OCI-LY7 (cell line): ENCODE measurements around the gene HOXB3. TPM values are rescaled to one million over a fixed set of nuclear protein-coding genes. Genes with fewer than 3 reads are reported as not detected.
A peak's percentile ranks its signal among the peaks of the same experiment; 100 is the strongest.

Source experiments
- BruUV-seq: library from RNA; stranded (reverse); fragments of 400-500 nt; replicated peaks from 2 replicates; lab custom pipeline; 2021; lab: Mats Ljungman, UMichigan
- CTCF ChIA-PET: fragments of 300-600 bp; sonication (Branson Sonifier 250); formaldehyde crosslinking; loops from one replicate; lab custom pipeline; 2022; ENCODE audit warnings: antibody characterized with exemption; ENCODE audit not compliant: unreplicated experiment; lab: Charles Lee
- POLR2A ChIA-PET: fragments of 300-600 bp; sonication (Branson Sonifier 250); formaldehyde crosslinking; loops from one replicate; lab custom pipeline; 2022; ENCODE audit warnings: antibody characterized with exemption; lab: Charles Lee
- DNase-seq: peaks from one replicate; pipeline ENCODE4 v3.0.0-alpha.2; 2015; ENCODE audit warnings: low spot score
- H2AFZ ChIP-seq: fragments of 200-600 bp; sonication (generic), shearing (Covaris generic); 2 replicates; pipeline ENCODE4 v1.6.1; 2014; ENCODE audit warnings: mild to moderate bottlenecking, antibody characterized with exemption, low read length, moderate library complexity
- H3K27ac ChIP-seq: fragments of 200-600 bp; sonication (generic); 2 replicates; pipeline ENCODE4 v1.5.1; 2014; ENCODE audit warnings: mixed run types, low read depth, mild to moderate bottlenecking, moderate library complexity, low read length, inconsistent platforms; ENCODE audit not compliant: poor library complexity, severe bottlenecking
- H3K36me3 ChIP-seq: fragments of 200-600 bp; sonication (generic); 2 replicates; pipeline ENCODE4 v1.6.1; 2014; ENCODE audit warnings: mild to moderate bottlenecking, antibody characterized with exemption, low read length, moderate library complexity, mixed read lengths; ENCODE audit not compliant: insufficient read depth
- H3K4me1 ChIP-seq: fragments of 200-600 bp; sonication (generic); 2 replicates; pipeline ENCODE4 v1.5.1; 2014; ENCODE audit warnings: mild to moderate bottlenecking, low read length; ENCODE audit not compliant: insufficient read depth, poor library complexity, severe bottlenecking
- H3K4me2 ChIP-seq: fragments of 200-600 bp; sonication (generic); 2 replicates; pipeline ENCODE4 v1.6.1; 2014; ENCODE audit warnings: mild to moderate bottlenecking, low read length
- H3K4me3 ChIP-seq: fragments of 200-600 bp; sonication (generic); 2 replicates; pipeline ENCODE4 v1.5.1; 2014; ENCODE audit warnings: mild to moderate bottlenecking, low read depth, low read length; ENCODE audit not compliant: poor library complexity, severe bottlenecking
- H3K79me2 ChIP-seq: fragments of 200-600 bp; sonication (generic); 2 replicates; pipeline ENCODE4 v1.6.1; 2016; ENCODE audit warnings: low read depth, mild to moderate bottlenecking, low read length, moderate library complexity, mixed read lengths; ENCODE audit not compliant: insufficient read depth
- H3K9me2 ChIP-seq: fragments of 200-600 bp; sonication (generic); 2 replicates; pipeline ENCODE4 v1.6.1; 2016; ENCODE audit warnings: mild to moderate bottlenecking, low read length, mixed read lengths; ENCODE audit not compliant: insufficient read depth
- H3K9me3 ChIP-seq: fragments of 200-600 bp; sonication (generic); 2 replicates; pipeline ENCODE4 v1.6.1; 2014; ENCODE audit warnings: mild to moderate bottlenecking, mixed run types, low read length, mixed read lengths
- H4K20me1 ChIP-seq: fragments of 200-600 bp; sonication (generic); 2 replicates; pipeline ENCODE4 v1.6.1; 2014; ENCODE audit warnings: mild to moderate bottlenecking, antibody characterized with exemption, low read length, moderate library complexity, mixed read lengths; ENCODE audit not compliant: insufficient read depth
- EZH2phosphoT487 ChIP-seq: fragments of 200-600 bp; sonication (generic); IDR thresholded peaks from 2 replicates; pipeline ENCODE4 v1.6.1; 2018; ENCODE audit warnings: low read depth, borderline replicate concordance, mild to moderate bottlenecking, mixed run types, antibody characterized with exemption, low read length, moderate library complexity, mixed read lengths
- intact Hi-C: fragments of 100-400 bp; cut with micrococcal nuclease; formaldehyde crosslinking; loops from one replicate; pipeline ENCODE4 v1.10.0; 2022; ENCODE audit not compliant: unreplicated experiment
- total RNA-seq, 2 experiments: library from RNA; depleted of rRNA in 1 of 2; stranded (reverse); fragments of >200 nt in 1 of 2; shearing (Covaris generic) in 1 of 2; gene quantifications; 2 replicates each; pipeline ENCODE4 v1.2.3, GENCODE V29; 2014 to 2022
- TF ChIP-seq, protein P1 (sequence below): fragments of 200-600 bp; sonication (generic); conservative IDR thresholded peaks from 2 replicates; pipeline ENCODE4 v1.5.1; 2014; ENCODE audit warnings: mild to moderate bottlenecking, antibody characterized with exemption, low read length, moderate library complexity, mixed read lengths

HOXB3 gene
- total RNA-seq, 2 experiments from 2014 or later, result 7.7 to 13.0 TPM

DNA sequence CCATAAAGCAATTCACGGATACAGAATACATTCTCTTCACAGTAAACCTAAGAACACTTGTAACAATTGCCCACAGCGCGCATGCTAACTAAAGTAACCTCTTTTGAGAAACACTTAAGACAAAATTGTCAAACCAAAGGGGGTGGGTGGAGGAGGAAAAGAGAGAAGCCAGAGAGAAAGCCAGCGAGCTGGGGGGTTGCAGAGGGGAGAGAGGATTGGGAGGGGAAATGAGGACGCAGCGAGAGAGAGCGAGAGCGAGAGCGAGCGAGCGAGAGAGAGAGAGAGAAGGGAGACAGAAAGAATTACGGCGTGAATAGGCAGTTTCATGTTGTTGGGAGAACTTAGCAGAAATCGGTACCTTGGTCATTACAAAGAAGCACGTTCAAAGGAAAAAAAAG is 22.4 kb upstream of the HOXB3 start:
- Histone ChIP-seq H4K20me1 (no peaks in the 10 kb centered on the region), H3K9me3 (no peaks in the 10 kb centered on the region), H3K4me2 (peak overlapping the region; percentile 73), H3K36me3 (no peaks in the 10 kb centered on the region), H3K4me1 (peaks cover 31% of the 10 kb centered on the region), H3K79me2 (no peaks in the 10 kb centered on the region), H3K27ac (no peak overlapping the region), H3K9me2 (no peaks in the 10 kb centered on the region), H2AFZ (peak overlapping the region; percentile 96), H3K4me3 (peak overlapping the region; percentile 72)
- DNase-seq, result peak; percentile 13
- CTCF ChIA-PET, result no interaction called here
- BruUV-seq, result no TSS peak
- POLR2A ChIA-PET, result interaction anchor here (0.7 kb wide), 1 partner anchor 173 kb away, joined by 8 read pairs; no protein-coding TSS in a partner anchor
- intact Hi-C loops, result no loop called here
- TF ChIP-seq EZH2phosphoT487, result no peak
- TF ChIP-seq, protein P1, sequence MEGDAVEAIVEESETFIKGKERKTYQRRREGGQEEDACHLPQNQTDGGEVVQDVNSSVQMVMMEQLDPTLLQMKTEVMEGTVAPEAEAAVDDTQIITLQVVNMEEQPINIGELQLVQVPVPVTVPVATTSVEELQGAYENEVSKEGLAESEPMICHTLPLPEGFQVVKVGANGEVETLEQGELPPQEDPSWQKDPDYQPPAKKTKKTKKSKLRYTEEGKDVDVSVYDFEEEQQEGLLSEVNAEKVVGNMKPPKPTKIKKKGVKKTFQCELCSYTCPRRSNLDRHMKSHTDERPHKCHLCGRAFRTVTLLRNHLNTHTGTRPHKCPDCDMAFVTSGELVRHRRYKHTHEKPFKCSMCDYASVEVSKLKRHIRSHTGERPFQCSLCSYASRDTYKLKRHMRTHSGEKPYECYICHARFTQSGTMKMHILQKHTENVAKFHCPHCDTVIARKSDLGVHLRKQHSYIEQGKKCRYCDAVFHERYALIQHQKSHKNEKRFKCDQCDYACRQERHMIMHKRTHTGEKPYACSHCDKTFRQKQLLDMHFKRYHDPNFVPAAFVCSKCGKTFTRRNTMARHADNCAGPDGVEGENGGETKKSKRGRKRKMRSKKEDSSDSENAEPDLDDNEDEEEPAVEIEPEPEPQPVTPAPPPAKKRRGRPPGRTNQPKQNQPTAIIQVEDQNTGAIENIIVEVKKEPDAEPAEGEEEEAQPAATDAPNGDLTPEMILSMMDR, result no peak

DNA sequence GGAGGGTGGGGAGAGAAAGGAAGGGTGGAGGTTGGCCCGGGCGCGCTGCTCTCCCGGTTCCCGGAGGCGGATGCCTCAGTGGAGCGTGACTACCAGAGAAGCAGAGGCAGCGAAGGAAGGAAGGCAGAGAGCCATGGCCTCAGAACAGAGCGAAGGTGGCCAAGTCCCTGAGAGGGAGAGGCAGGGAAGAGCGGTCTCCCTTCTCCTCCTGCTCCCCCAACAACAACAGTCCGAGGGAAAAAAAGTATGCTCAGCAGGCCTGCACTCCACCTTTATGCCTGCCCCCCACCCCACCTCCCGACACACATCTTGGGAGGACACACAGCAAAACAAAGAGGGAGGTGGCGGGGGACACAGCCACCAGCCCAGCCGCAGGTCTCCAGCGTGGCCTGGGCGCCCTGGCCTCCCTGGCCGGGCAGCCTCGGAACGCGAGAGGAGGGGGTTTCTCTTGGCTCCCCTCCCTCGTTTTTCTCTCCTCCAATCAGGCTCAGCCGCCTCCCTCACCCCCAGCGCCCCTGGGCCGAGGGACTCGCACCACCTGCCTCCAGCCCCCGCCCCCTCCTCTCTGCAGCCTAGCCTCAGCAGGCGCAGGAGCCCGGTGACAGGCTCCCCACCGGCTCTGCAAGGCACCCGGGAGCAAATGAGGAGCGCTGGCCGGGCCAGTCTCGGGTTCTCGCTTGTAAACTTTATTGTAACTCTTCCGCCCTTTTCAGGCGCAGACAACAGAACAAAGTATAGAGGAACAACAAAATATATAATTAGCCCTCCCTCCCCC is 21.8 kb upstream of the HOXB3 start:
- Histone ChIP-seq H2AFZ (peak overlapping the region; percentile 96), H3K4me2 (peak overlapping the region; percentile 73), H3K4me1 (peaks cover 31% of the 10 kb centered on the region), H3K27ac (peak overlapping the region; percentile 32), H3K36me3 (no peaks in the 10 kb centered on the region), H3K9me2 (no peaks in the 10 kb centered on the region), H3K79me2 (no peaks in the 10 kb centered on the region), H3K4me3 (peak overlapping the region; percentile 72), H3K9me3 (no peaks in the 10 kb centered on the region), H4K20me1 (no peaks in the 10 kb centered on the region)
- ChIA-PET CTCF (no interaction called here), POLR2A (interaction anchor here (0.7 kb wide), 1 partner anchor 173 kb away, joined by 8 read pairs; no protein-coding TSS in a partner anchor)
- TF ChIP-seq, protein P1, result no peak
- no peak for TF ChIP-seq EZH2phosphoT487
- intact Hi-C loops, result no loop called here
- no TSS peak for BruUV-seq
- DNase-seq, result peak; percentile 25

DNA sequence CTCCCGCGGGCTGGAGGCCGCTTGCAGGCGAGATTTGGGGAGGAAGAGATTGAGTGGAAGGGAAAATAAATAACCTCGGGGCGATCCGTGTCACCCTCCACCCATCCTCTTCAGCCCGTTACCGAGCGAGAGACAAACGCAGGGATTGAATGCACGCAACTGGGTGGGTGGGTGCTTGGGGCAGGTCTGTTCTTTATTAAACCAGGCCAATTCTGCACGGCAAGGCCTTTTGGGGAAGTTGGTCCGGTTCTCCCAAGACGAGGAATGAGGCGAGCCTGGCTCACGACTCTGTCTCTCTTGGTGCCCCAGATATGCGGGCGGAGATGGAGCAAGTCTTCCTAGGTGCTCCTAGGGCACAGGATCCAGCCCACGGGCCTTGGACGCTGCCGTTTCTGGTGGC is 21.2 kb upstream of the HOXB3 start:
- H4K20me1 ChIP-seq, result no peaks in the 10 kb centered on the region
- H2AFZ ChIP-seq, result peak overlapping the region; percentile 96
- H3K27ac ChIP-seq, result peak overlapping the region; percentile 32
- no peaks in the 10 kb centered on the region for H3K36me3 ChIP-seq
- peak overlapping the region; percentile 72 for H3K4me3 ChIP-seq
- ChIA-PET CTCF (no interaction called here), POLR2A (no interaction called here)
- no peaks in the 10 kb centered on the region for H3K79me2 ChIP-seq
- peaks cover 31% of the 10 kb centered on the region for H3K4me1 ChIP-seq
- intact Hi-C loops, result no loop called here
- H3K9me3 ChIP-seq, result no peaks in the 10 kb centered on the region
- H3K4me2 ChIP-seq, result peak overlapping the region; percentile 73
- BruUV-seq, result no TSS peak
- H3K9me2 ChIP-seq, result no peaks in the 10 kb centered on the region
- TF ChIP-seq EZH2phosphoT487, result no peak
- TF ChIP-seq, protein P1, result no peak
- DNase-seq, result peak; percentile 38
